Forelimb muscle (tissue), 1 donor: Measurements from ENCODE around the gene UTP25. TPM values are rescaled to one million over a fixed set of nuclear protein-coding genes. Genes with fewer than 3 reads are reported as not detected.
"Not testable (repeated sequence)": the region's sequence is repeated elsewhere in the genome, so short reads cannot be mapped to it uniquely, and the experiment has no call there.

ENCODE experiments used
- DNase-seq: peaks from one replicate; pipeline ENCODE4 v3.0.0-alpha.2; 2013; ENCODE audit warnings: low read depth
- polyA plus RNA-seq: library from polyadenylated mRNA; unstranded; fragments of 120-200 nt; gene quantifications from one replicate; pipeline ENCODE4 v1.2.1, GENCODE V29; 2013; ENCODE audit not compliant: insufficient read length

The UTP25 gene
- polyA plus RNA-seq, 1 donor, result 6.1 TPM

GRCh38 chr1:209895709-209896108 lies 67.9 kb downstream of the UTP25 start:
- no peak for DNase-seq

DNA sequence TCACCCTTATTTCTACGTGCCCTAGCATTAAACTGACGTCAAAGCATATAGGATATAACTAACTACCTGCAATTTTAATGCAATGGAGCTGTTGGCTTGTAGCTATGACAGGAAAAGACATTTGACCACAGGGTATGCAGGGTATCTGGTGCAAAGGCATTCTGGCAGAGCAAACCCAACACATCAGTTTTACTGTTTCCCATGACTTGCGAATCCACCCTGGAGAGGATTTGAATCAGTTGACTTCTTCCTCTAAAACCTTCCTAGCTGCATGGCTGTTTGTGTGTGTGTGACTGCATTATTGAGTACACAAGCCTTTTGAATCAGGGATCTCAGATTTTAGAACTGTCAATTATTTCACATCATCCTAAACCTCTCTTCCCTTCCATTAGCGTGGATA lies 68.6 kb downstream of the UTP25 start:
- DNase-seq, result no peak

DNA sequence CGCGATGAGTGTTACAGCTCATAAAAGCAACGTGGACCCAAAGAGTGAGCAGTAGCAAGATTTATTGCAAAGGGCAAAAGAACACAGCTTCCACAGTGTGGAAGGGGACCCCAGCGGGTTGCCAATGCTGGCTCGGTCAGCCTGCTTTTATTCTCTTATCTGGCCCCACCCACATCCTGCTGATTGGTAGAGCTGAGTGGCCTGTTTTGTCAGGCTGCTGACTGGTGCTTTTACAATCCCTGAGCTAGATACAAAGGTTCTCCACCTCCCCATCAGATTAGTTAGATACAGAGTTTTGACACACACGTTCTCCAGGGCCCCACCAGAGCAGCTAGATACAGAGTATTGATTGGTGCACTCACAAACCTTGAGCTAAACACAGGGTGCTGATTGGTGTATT lies 70.5 kb downstream of the UTP25 start:
- DNase-seq, result not testable (repeated sequence)

- DNase-seq, result not testable (repeated sequence)
These were observed 71.1 kb downstream of the UTP25 start for GRCh38 chr1:209898851-209899250.

DNA sequence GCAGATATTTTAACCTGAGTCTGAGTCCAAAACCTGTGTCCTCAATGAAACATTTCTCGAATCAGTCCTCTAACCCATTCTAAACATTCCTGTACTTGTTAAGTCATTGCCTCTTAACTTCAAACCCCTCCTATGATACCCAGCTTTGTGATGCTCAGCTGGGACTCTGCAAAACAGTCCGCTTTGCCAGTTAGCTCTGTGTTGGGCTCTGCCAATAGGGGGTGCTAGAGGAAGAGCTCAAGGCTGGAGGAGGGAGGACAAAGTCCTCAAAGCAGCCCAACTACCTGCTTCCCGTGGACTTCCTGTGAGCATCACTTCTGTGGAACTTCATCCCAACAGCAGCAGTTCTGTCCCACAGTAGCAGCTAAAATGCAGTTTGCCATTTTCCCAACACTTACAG lies 72.2 kb downstream of the UTP25 start:
- DNase-seq, result no peak

DNA sequence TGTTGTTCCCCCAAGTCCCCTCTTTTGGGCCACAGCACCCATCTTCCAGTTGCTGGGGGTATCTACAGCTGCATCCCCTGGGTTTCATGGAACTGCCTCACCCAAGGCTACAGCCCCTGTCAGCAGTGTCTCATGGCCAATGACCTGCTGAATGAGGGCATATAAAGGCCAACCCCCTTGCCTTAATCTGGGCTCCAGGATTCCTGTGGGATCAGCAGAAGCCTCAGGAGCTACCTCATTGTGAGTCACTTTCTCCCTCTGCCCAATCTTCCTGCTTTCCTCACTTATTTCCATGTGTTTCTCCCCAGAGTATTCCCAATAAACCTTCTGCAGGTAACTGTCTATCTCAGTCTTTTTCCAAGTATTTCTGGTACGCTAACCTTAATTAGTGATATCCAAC lies 73.0 kb downstream of the UTP25 start:
- DNase-seq, result no peak

DNA sequence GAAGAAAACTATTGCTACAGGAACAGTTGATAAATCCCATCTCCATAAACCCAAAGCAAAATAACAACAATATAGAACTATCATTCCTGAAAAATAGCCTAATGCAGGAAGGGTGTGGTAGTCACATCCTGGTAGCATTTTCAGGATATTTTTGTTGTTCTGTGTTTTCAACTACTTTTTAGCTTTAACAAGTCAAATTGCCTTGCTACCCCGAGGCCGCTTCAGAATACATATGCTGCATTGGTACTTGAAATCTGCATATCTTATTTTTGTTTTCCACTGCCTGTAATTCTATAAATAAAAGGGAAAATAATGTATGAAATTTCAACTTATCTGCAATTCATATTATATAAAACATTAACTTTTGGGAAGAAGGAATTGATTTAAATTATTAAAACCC lies 73.4 kb downstream of the UTP25 start:
- no peak for DNase-seq

DNA sequence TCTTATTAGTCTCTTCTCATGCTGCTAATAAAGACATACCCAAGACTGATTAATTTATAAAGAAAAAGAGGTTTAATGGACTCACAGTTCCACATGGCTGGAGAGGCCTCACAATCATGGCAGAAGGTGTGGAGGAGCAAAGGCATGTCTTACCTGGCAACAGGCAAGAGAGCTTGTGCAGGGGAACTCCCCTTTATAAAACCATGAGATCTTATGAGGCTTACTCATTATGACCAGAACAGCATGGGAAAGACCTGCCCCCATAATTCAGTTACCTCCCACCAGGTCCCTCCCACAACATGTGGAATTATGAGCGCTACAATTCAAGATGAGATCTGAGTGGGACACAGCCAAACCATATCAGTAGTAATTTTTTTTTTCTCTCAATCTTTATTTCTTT lies 77.0 kb downstream of the UTP25 start:
- DNase-seq, result not testable (repeated sequence)

Other genes with a start within 250 kb of the UTP25 start
- not detected for gene CAMK1G, start 244.3 kb upstream of the UTP25 start, polyA plus RNA-seq
- gene LAMB3, start 175.5 kb upstream of the UTP25 start, polyA plus RNA-seq, result 0.70 TPM
- 3.8 TPM for gene G0S2, start 152.6 kb upstream of the UTP25 start, polyA plus RNA-seq
- gene HSD11B1, start 123.1 kb upstream of the UTP25 start, polyA plus RNA-seq, result not detected
- 3.1 TPM for gene TRAF3IP3, start 71.9 kb upstream of the UTP25 start, polyA plus RNA-seq
- 2.3 TPM for gene C1orf74, start 43.4 kb upstream of the UTP25 start, polyA plus RNA-seq
- gene IRF6, start 21.8 kb upstream of the UTP25 start, polyA plus RNA-seq, result 0.34 TPM
- gene SYT14, start 110.2 kb downstream of the UTP25 start, polyA plus RNA-seq, result 1.7 TPM